WTC11 (cell line): ENCODE measurements around the gene HOXD10. TPM values are rescaled to one million over a fixed set of nuclear protein-coding genes. Genes with fewer than 3 reads are reported as not detected.
A peak's percentile ranks its signal among the peaks of the same experiment; 100 is the strongest.

Experiments used
- ATAC-seq: fragments of 200-7000 bp; cut with Tn5 transposase; 2 replicates; pipeline ENCODE4 v1.10.0; 2021; ENCODE audit warnings: mild to moderate bottlenecking, moderate library complexity
- CTCF ChIA-PET: fragments of 300-600 bp; sonication (Branson Sonifier 250); formaldehyde crosslinking; loops from one replicate; lab custom pipeline; 2021; ENCODE audit warnings: antibody characterized with exemption; lab: Charles Lee
- POLR2A ChIA-PET: fragments of 350-600 bp; sonication (Branson Sonifier 250); formaldehyde crosslinking; loops from one replicate; lab custom pipeline; 2021; ENCODE audit warnings: antibody characterized with exemption; lab: Charles Lee
- DNase-seq: peaks from one replicate; pipeline ENCODE4 v3.0.0; 2021; ENCODE audit warnings: low spot score
- H3K27ac Mint-ChIP-seq: 2 replicates; pipeline ENCODE4 v1.8.0; 2021; ENCODE audit warnings: mixed read lengths
- H3K27me3 Mint-ChIP-seq: 2 replicates; pipeline ENCODE4 v1.8.0; 2021; ENCODE audit warnings: low read depth, mild to moderate bottlenecking, moderate library complexity, mixed read lengths
- H3K36me3 Mint-ChIP-seq: 2 replicates; pipeline ENCODE4 v1.8.0; 2021; ENCODE audit warnings: mixed read lengths
- H3K4me1 Mint-ChIP-seq: 2 replicates; pipeline ENCODE4 v1.8.0; 2022; ENCODE audit warnings: mixed read lengths
- H3K4me3 Mint-ChIP-seq: 2 replicates; pipeline ENCODE4 v1.8.0; 2021; ENCODE audit warnings: mild to moderate bottlenecking, moderate library complexity, mixed read lengths
- H3K9me3 Mint-ChIP-seq: 2 replicates; pipeline ENCODE4 v1.8.0; 2021; ENCODE audit warnings: mixed read lengths
- ARID4B ChIP-seq: sonication (generic); formaldehyde crosslinking; IDR thresholded peaks from 2 replicates; pipeline ENCODE4 v1.8.0; 2023; ENCODE audit warnings: missing genetic modification reagents, mild to moderate bottlenecking, borderline replicate concordance
- ATF6 ChIP-seq: sonication (generic); formaldehyde crosslinking; IDR thresholded peaks from 2 replicates; pipeline ENCODE4 v1.8.1; 2023; ENCODE audit warnings: mild to moderate bottlenecking, missing genetic modification reagents
- EMX1 ChIP-seq: fragments of 250-450 bp; sonication (Bioruptor Pico); IDR thresholded peaks from 2 replicates; pipeline ENCODE4 v1.8.0; 2021; ENCODE audit warnings: mild to moderate bottlenecking
- ESRRA ChIP-seq: sonication (generic); formaldehyde crosslinking; IDR thresholded peaks from 2 replicates; pipeline ENCODE4 v1.8.1; 2022; ENCODE audit warnings: mild to moderate bottlenecking, missing genetic modification reagents, borderline replicate concordance
- GTF2I ChIP-seq: fragments of 250-450 bp; sonication (Bioruptor Pico); conservative IDR thresholded peaks from 2 replicates; pipeline ENCODE4 v1.4.0; 2021; ENCODE audit warnings: mild to moderate bottlenecking
- IRF2 ChIP-seq: sonication (generic); formaldehyde crosslinking; IDR thresholded peaks from 2 replicates; pipeline ENCODE4 v1.8.0; 2022; ENCODE audit warnings: low read depth, missing genetic modification reagents, borderline replicate concordance
- MYBL2 ChIP-seq: sonication (generic); formaldehyde crosslinking; IDR thresholded peaks from 2 replicates; pipeline ENCODE4 v1.8.1; 2023; ENCODE audit warnings: mild to moderate bottlenecking, moderate library complexity, missing genetic modification reagents
- PREB ChIP-seq: sonication (generic); formaldehyde crosslinking; IDR thresholded peaks from 2 replicates; pipeline ENCODE4 v1.8.1; 2022; ENCODE audit warnings: mild to moderate bottlenecking, missing genetic modification reagents, moderate library complexity, borderline replicate concordance
- TEAD1 ChIP-seq: sonication (generic); formaldehyde crosslinking; IDR thresholded peaks from 2 replicates; pipeline ENCODE4 v1.8.0; 2022; ENCODE audit warnings: mild to moderate bottlenecking, missing genetic modification reagents
- TP53 ChIP-seq: sonication (generic); formaldehyde crosslinking; IDR thresholded peaks from 2 replicates; pipeline ENCODE4 v1.8.1; 2023; ENCODE audit warnings: mild to moderate bottlenecking, missing genetic modification reagents
- USF1 ChIP-seq: sonication (generic); formaldehyde crosslinking; IDR thresholded peaks from 2 replicates; pipeline ENCODE4 v1.8.0; 2022; ENCODE audit warnings: mild to moderate bottlenecking, missing genetic modification reagents
- ZMAT4 ChIP-seq: fragments of 250-450 bp; sonication (Bioruptor Pico); IDR thresholded peaks from 2 replicates; pipeline ENCODE4 v1.9.0; 2021; ENCODE audit warnings: mild to moderate bottlenecking
- ZNF396 ChIP-seq: fragments of 250-450 bp; sonication (Bioruptor Pico); IDR thresholded peaks from 2 replicates; pipeline ENCODE4 v1.8.0; 2021; ENCODE audit warnings: mild to moderate bottlenecking, moderate library complexity, borderline replicate concordance
- ZNF512 ChIP-seq: sonication (generic); formaldehyde crosslinking; IDR thresholded peaks from 2 replicates; pipeline ENCODE4 v1.8.1; 2022; ENCODE audit warnings: missing genetic modification reagents, borderline replicate concordance
- total RNA-seq: library from RNA; stranded (reverse); gene quantifications from 3 replicates; pipeline ENCODE4 v1.2.3, GENCODE V29; 2021

The HOXD10 gene
- total RNA-seq, 1 experiment from 2014 or later = not detected

- peaks cover 100% of the 10 kb centered on the region for H3K27me3 Mint-ChIP-seq
- ATAC-seq (no peak), DNase-seq (no peak)
- ChIA-PET POLR2A (no interaction called here), CTCF (interaction anchor here (1.6 kb wide), 1 partner anchor 308 kb away, joined by 9 read pairs; no protein-coding TSS in a partner anchor)
- no peak overlapping the region for H3K27ac Mint-ChIP-seq
- H3K36me3 Mint-ChIP-seq = no peaks in the 10 kb centered on the region
- peaks cover 18% of the 10 kb centered on the region for H3K4me1 Mint-ChIP-seq
- H3K4me3 Mint-ChIP-seq = no peak overlapping the region
- no peaks in the 10 kb centered on the region for H3K9me3 Mint-ChIP-seq
- TF ChIP-seq PREB = no peak
Observed at GRCh38 chr2:176146645-176147044, 30.1 kb downstream of the HOXD10 start.

GRCh38 chr2:176147210-176147799, 30.7 kb downstream of the HOXD10 start:
- CTCF ChIA-PET = interaction anchor here (1.1 to 1.6 kb wide), 4 partner anchors 36 to 505 kb away, joined by 3 to 9 read pairs (median 4); no protein-coding TSS in a partner anchor
- H3K4me3 Mint-ChIP-seq = no peak overlapping the region; the same call in 1 of the 2 replicates

More at GRCh38 chr2:176147210-176147799, 30.7 kb downstream of the HOXD10 start:
- H3K4me1 Mint-ChIP-seq = peaks cover 18% of the 10 kb centered on the region
- no peak for DNase-seq
- ATAC-seq = peak; percentile 4; the same call in 1 of the 2 replicates
- POLR2A ChIA-PET = no interaction called here
- TF ChIP-seq GTF2I (CRISPR knock-in tag) (no peak), ATF6 (CRISPR knock-in tag) (no peak), USF1 (CRISPR knock-in tag) (no peak), ESRRA (no peak), ZNF396 (CRISPR knock-in tag) (no peak), EMX1 (no peak), MYBL2 (no peak), TEAD1 (no peak), IRF2 (no peak), ZMAT4 (no peak), PREB (no peak), ZNF512 (CRISPR knock-in tag) (no peak), TP53 (no peak), ARID4B (no peak)
- H3K27me3 Mint-ChIP-seq = peaks cover 100% of the 10 kb centered on the region
- H3K27ac Mint-ChIP-seq = no peak overlapping the region
- no peaks in the 10 kb centered on the region for H3K36me3 Mint-ChIP-seq
- H3K9me3 Mint-ChIP-seq = no peaks in the 10 kb centered on the region
